ENCODE results near the gene GEMIN7.
"Not testable (repeated sequence)": the region's sequence is repeated elsewhere in the genome, so short reads cannot be mapped to it uniquely, and the experiment has no call there.

Gene GEMIN7

GRCh38 chr19:45091031-45091923 is 12.2 kb downstream of the GEMIN7 start:
- peak; percentile 96 for DNase-seq

- peak; percentile 90 for DNase-seq
Measured at GRCh38 chr19:45092747-45093678, 14.0 kb downstream of the GEMIN7 start, which contains the start of gene PPP1R37. Gene PPP1R37 (plus strand): TSS chr19:45093179. CDS start chr19:45093326, 147 bp downstream.

GRCh38 chr19:45094137-45094536 is 15.1 kb downstream of the GEMIN7 start:
- DNase-seq, result no peak

- DNase-seq, result no peak
Measured at GRCh38 chr19:45094707-45095106, 15.6 kb downstream of the GEMIN7 start.

- no peak for DNase-seq
Measured at GRCh38 chr19:45095496-45096413, 16.7 kb downstream of the GEMIN7 start.

GRCh38 chr19:45096700-45097099 is 17.6 kb downstream of the GEMIN7 start:
- DNase-seq, result no peak

GRCh38 chr19:45097450-45097775 is 18.4 kb downstream of the GEMIN7 start:
- DNase-seq, result no peak

- DNase-seq, result no peak
Measured at GRCh38 chr19:45097776-45098520, 18.9 kb downstream of the GEMIN7 start.

GRCh38 chr19:45098521-45099466 is 19.7 kb downstream of the GEMIN7 start:
- no peak for DNase-seq

GRCh38 chr19:45099467-45100191 is 20.6 kb downstream of the GEMIN7 start:
- no peak for DNase-seq

- DNase-seq, result no peak
Measured at GRCh38 chr19:45100201-45100600, 21.1 kb downstream of the GEMIN7 start.

- no peak for DNase-seq
Measured at GRCh38 chr19:45100846-45101252, 21.8 kb downstream of the GEMIN7 start.

- no peak for DNase-seq
Measured at GRCh38 chr19:45101806-45102205, 22.7 kb downstream of the GEMIN7 start.

- DNase-seq, result no peak
Measured at GRCh38 chr19:45102481-45102880, 23.4 kb downstream of the GEMIN7 start.

- peak; percentile 35 for DNase-seq
Measured at GRCh38 chr19:45103156-45103507, 24.1 kb downstream of the GEMIN7 start.

GRCh38 chr19:45103508-45104319 is 24.7 kb downstream of the GEMIN7 start:
- DNase-seq, result no peak

- DNase-seq, result no peak
Measured at GRCh38 chr19:45104658-45105349, 25.7 kb downstream of the GEMIN7 start.

GRCh38 chr19:45106363-45106762 is 27.3 kb downstream of the GEMIN7 start:
- not testable (repeated sequence) for DNase-seq

All from activated CD8-positive, alpha-beta memory T cell treated with anti-CD3 and anti-CD28 coated beads, Interleukin-2, amount 50 U/mL, for 4 hours (primary cell).